ENCODE measurements around the gene TRHDE.

The TRHDE gene

GRCh38 chr12:72273499-72273837 lies 1.3 kb downstream of the TRHDE start:
- DNase-seq (ENCODE audit: low read depth in 2 of 2): no peak

DNA sequence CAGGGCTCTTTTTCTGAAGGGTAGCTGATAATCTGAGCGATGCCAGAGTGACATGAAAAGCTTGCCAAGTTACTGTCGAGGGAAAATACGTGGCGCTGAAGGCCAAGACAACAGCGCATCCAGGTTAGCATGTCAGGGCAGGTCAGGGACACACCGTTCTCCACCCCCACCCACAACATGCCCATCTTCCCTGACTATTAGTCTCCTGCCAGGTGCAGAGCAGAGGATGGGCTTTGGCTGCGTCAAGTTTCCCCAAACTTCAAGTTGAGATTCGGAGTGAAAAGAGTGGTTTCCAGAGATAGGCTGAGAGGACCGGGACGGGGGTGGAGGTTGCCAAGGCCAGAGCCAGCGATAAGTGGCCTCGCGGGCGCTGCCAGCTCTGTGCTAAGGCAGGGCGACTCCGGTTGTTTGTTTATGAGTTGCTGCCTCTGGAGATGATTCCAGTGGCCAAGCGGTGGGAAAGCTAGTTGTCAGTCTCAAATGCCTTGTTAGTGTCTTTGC lies 1.7 kb downstream of the TRHDE start:
- no peak for DNase-seq (ENCODE audit: low read depth in 2 of 2)

- DNase-seq (ENCODE audit: low read depth in 2 of 2): no peak
Measured at GRCh38 chr12:72274931-72275330, 2.8 kb downstream of the TRHDE start.

DNA sequence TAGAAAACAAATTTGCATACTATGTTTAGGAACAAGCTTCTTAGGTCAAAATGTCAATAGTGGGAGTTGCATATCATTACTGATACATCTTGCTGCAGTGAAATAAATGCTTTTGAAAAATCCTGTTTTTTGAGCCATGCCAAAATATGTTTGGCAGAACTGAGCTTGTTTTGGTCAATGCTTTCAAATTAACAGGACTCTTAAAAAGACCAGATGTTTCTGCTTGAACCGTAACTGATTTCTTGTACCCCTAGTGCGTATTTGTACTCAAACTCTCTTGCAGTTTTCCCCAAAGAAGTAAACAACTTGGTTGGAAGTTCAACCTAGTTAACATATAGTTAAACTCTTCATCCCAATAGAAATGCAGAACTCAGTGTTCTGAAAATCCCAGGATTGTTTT lies 3.4 kb downstream of the TRHDE start:
- no peak for DNase-seq (ENCODE audit: low read depth in 2 of 2)

GRCh38 chr12:72276181-72276805 lies 4.1 kb downstream of the TRHDE start:
- DNase-seq (ENCODE audit: low read depth in 2 of 2): no peak

GRCh38 chr12:72277415-72277814 lies 5.2 kb downstream of the TRHDE start:
- DNase-seq (ENCODE audit: low read depth in 2 of 2): no peak

DNA sequence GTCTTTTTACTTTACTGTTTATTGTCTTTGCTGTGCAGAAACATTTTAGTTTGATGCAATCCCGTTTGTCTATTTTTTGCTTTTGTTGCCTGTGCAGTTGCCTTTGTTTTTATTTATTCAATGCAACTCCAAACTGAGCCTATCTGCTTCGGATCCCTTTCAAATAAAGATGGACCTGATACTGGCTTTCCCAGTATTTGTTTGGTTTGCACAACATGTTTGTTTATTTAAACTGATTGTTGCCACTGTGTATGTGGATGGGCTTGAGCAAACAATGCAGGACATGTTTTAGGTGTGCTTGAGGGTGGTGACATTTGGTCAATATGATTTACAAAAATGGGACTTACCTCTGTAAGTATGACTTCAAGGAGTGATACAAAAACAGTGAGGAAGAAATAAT lies 6.7 kb downstream of the TRHDE start:
- DNase-seq (ENCODE audit: low read depth in 2 of 2): no peak

- no peak for DNase-seq (ENCODE audit: low read depth in 2 of 2)
Measured at GRCh38 chr12:72281126-72281525, 9.0 kb downstream of the TRHDE start.

- no peak for DNase-seq (ENCODE audit: low read depth in 2 of 2)
Measured at GRCh38 chr12:72282721-72283120, 10.6 kb downstream of the TRHDE start.

DNA sequence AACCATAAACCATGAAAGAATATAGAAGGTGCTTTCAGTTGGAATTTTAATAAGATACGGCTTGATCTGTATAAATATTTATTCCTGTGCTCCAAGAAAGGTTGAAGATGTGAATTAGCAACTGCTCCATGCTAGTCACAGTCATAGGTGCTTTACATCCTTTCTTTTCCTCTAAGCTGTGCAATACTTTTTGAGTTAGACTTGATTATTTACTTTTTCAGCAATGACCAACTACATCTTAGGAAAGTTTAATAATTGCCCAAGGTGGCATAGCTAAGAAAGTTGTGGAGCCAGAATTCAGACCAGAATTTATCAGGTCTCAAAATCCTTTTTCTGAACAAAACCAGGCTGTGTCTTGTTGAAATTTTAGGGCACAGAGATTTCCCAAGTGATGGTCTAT lies 13.7 kb downstream of the TRHDE start:
- DNase-seq (ENCODE audit: low read depth in 2 of 2): no peak

GRCh38 chr12:72286526-72286925 lies 14.4 kb downstream of the TRHDE start:
- DNase-seq (ENCODE audit: low read depth in 2 of 2): no peak

GRCh38 chr12:72288436-72288835 lies 16.3 kb downstream of the TRHDE start:
- no peak for DNase-seq (ENCODE audit: low read depth in 2 of 2)

DNA sequence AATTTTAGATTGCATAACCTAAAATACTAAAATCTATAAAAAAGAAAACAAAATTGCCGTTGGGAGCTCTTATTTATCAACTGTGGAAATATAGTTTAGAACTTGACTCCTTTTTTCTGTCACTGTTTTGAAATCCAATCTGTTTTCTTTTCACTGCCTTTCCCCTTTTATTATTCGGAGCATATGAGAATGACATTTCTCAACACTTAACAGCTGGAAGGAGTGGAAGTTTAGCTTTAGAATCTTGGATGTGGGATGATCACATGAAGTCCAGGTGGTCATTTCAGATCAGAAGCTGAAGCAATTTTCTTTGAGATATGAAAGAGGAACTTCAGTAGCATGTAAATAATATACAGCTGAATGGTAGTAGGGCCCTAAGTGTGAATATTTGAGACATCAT lies 16.7 kb downstream of the TRHDE start:
- DNase-seq (ENCODE audit: low read depth in 2 of 2): no peak

GRCh38 chr12:72289633-72290032 lies 17.5 kb downstream of the TRHDE start:
- DNase-seq (ENCODE audit: low read depth in 2 of 2): no peak

GRCh38 chr12:72291175-72291574 lies 19.0 kb downstream of the TRHDE start:
- no peak for DNase-seq (ENCODE audit: low read depth in 2 of 2)

GRCh38 chr12:72293701-72294100 lies 21.5 kb downstream of the TRHDE start:
- no peak for DNase-seq (ENCODE audit: low read depth in 2 of 2)

- DNase-seq (ENCODE audit: low read depth in 2 of 2): no peak
Measured at GRCh38 chr12:72295101-72295500, 22.9 kb downstream of the TRHDE start.

GRCh38 chr12:72295744-72296143 lies 23.6 kb downstream of the TRHDE start:
- no peak for DNase-seq (ENCODE audit: low read depth in 2 of 2)

DNA sequence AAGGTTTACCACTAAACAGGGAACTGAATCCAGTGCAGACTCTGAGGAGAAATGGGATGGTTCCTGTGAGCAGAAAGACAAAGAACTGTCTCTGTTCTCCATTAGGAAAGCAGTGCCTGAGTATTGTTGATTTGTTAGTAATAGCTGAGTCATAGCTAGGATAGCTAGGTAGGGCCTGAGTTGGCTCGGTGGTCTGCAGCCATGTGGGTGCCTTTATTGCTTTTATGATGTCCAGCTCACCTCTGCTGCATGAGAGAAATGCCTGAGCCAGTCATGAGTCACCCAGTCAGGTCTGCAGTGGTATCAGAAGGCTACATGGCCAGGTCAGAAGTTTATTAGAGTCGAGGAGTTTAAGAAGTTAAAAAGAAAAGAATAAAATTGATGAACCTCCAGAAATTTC lies 24.2 kb downstream of the TRHDE start:
- no peak for DNase-seq (ENCODE audit: low read depth in 2 of 2)

- DNase-seq (ENCODE audit: low read depth in 2 of 2): no peak
Measured at GRCh38 chr12:72297666-72298065, 25.5 kb downstream of the TRHDE start.

DNA sequence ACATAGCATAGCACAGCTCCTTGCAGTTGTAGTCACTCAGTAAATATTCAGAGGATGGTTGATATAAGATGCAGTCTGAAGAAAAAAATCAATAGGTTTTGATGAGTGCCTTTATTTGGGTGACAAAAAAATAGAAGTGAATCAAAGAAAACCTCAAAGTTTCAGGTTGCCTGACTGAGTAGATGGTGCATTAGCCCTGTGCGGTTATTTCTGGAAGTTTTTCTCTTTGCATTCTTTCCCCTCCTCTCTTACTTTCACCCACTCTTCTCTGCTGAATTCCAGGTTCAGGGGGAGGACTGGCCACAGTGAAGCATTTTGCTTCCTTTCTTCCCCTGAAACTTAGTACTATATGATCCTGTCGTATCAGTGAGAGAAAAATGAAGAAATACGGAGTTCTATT lies 28.6 kb downstream of the TRHDE start:
- no peak for DNase-seq (ENCODE audit: low read depth in 2 of 2)

DNA sequence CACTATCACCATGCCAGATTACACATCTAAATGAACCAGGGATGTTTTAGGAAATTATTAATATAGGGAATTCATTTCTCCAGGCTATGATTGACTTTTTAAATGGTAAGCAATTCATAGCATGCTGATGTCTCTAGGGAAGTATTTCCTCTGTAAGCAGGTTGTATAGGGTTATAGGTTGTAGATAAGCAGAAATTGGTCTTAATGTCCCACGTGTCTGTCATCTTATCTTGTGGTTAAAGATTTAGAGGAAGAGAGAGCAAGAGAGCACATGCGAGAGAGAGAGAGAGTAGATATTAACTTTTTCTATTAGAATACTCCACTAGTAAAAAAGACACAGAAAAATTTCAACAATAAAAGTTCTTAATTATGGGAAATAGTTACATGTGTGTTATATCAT lies 32.6 kb downstream of the TRHDE start:
- DNase-seq (ENCODE audit: low read depth in 2 of 2): no peak

- DNase-seq (ENCODE audit: low read depth in 2 of 2): no peak
Measured at GRCh38 chr12:72307229-72307628, 35.1 kb downstream of the TRHDE start.

DNA sequence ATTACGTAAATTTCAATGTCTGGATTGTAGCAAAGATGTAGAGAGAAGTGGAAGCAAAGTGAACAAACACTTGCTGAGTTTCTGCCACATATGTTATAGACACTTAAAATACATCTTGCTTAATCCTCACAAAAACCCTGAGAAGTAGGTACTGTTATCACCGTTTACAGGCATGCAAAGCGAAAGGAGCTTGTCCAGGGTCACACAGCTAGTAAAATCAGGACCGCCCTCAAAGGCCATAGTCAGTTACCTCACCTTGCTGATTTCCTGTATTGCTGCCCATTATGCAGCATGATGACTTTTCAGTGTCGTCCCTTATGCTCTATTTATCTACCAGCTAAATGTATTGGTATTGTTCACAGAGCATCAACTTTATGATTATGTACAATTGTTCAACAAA lies 39.8 kb downstream of the TRHDE start:
- DNase-seq (ENCODE audit: low read depth in 2 of 2): no peak
